ENCODE data around the gene SLC15A1.

The SLC15A1 gene

DNA sequence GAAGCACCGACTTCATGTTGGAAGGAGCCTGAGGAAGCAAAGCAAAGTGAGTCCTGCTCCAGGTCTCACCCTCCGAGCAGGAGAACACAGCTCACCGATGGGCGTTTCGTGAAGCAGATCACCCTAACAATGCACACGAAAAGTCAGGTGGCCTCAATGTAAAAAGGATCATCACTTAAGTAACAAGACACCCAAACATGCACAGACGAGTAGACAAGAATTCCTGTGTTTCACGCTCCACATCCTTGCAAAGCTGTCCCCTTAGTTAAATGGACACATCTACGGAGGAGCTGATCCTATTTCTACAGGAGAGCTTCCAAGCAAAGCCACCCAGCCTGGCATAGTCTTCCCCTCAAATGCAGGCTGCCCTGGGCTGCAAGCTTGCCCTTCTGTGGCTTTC, 66.2 kb downstream of the SLC15A1 start:
- no peak for DNase-seq (ENCODE audit: low read depth)
- TF ChIP-seq, protein P1, sequence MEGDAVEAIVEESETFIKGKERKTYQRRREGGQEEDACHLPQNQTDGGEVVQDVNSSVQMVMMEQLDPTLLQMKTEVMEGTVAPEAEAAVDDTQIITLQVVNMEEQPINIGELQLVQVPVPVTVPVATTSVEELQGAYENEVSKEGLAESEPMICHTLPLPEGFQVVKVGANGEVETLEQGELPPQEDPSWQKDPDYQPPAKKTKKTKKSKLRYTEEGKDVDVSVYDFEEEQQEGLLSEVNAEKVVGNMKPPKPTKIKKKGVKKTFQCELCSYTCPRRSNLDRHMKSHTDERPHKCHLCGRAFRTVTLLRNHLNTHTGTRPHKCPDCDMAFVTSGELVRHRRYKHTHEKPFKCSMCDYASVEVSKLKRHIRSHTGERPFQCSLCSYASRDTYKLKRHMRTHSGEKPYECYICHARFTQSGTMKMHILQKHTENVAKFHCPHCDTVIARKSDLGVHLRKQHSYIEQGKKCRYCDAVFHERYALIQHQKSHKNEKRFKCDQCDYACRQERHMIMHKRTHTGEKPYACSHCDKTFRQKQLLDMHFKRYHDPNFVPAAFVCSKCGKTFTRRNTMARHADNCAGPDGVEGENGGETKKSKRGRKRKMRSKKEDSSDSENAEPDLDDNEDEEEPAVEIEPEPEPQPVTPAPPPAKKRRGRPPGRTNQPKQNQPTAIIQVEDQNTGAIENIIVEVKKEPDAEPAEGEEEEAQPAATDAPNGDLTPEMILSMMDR (IDR thresholded peaks at IDR 0.05; ENCODE audit: control insufficient read depth, extremely low read depth, insufficient read depth): no peak
- H3K4me3 ChIP-seq (ENCODE audit: low read depth, low read length): no peak overlapping the region

DNA sequence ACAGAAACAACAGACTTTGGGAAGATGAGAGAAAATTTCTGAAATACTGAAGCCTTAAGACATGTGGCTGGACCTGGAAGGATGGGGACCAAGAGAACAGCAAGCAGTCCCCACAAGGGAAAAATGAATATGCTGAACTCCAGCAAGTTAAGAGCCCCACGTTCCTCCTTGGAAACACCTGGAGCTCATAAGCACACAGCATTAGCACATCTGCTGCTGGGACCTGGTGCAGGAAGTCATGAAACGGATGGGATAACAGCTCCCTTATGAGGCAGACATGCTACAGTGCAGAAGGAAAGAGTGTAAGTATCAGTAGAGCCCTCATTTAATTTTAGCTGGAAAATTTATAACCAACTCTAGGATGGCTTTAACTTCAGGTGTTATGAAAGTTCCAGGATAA, 67.3 kb downstream of the SLC15A1 start:
- no peak for DNase-seq (ENCODE audit: low read depth)
- TF ChIP-seq, protein P1 (IDR thresholded peaks at IDR 0.05; ENCODE audit: control insufficient read depth, extremely low read depth, insufficient read depth): no peak
- H3K4me3 ChIP-seq (ENCODE audit: low read depth, low read length): no peak overlapping the region

DNA sequence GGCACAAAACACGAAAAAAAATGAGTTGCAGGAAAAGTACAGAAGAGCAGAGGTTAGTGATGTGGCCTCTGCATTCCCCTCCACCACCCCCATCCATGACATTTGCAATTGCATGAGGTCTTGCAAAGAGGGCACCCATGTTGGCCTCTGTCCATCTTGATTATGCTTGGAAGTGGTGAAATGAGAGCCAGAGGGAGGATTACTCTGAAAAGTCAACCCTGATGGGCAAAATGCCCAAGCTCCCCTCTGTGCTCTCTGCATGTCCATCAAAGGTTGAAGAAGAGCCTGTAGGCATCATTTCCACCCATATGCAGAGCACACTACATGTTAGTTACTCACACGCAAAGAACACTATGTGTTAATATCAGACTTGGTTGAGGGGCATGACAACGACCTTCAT, 71.4 kb downstream of the SLC15A1 start:
- TF ChIP-seq, protein P1 (IDR thresholded peaks at IDR 0.05; ENCODE audit: control insufficient read depth, extremely low read depth, insufficient read depth): no peak
- H3K4me3 ChIP-seq (ENCODE audit: low read depth, low read length): no peak overlapping the region
- no peak for DNase-seq (ENCODE audit: low read depth)

DNA sequence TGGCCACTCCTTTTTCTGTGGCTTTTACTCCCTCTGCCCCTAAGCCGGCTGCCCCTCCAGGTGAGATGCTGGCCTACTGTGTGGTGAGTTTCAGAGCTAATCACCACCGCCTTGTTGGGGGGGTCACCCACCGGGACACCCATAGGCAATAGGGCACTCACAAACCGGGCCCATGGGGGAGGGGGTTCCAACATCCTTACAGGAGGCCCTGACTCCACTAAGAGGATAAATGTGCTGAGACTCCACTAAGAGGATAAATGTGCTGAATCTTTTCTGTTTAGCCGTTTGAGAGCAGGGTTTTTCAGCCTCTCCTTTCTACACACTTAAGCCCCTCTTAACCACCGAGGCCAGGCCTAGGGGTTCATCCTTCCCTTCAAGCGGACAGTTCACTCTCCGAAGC, 73.7 kb downstream of the SLC15A1 start:
- no peak overlapping the region for H3K4me3 ChIP-seq (ENCODE audit: low read depth, low read length)
- TF ChIP-seq, protein P1 (IDR thresholded peaks at IDR 0.05; ENCODE audit: control insufficient read depth, extremely low read depth, insufficient read depth): no peak
- no peak for DNase-seq (ENCODE audit: low read depth)

DNA sequence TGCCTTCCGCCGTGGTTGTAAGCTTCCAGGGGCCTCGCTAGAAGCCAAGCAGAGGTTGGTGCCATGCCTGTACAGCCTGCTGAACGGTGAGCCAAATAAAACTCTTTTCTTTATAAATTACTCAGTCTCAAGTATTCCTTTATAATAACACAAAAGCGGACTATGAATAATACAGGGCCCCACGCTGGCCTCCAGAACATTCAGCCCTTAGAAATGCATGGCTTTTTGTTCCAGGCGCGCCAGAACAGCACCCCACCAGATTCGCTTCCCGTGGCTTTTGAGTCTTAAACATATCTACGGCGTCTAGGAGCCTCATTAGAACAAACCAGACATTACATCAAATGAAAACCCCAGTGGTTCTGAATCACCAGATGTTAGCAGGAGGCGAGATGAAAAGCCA, 75.1 kb downstream of the SLC15A1 start:
- TF ChIP-seq, protein P1 (IDR thresholded peaks at IDR 0.05; ENCODE audit: control insufficient read depth, extremely low read depth, insufficient read depth): no peak
- DNase-seq (ENCODE audit: low read depth): no peak
- no peak overlapping the region for H3K4me3 ChIP-seq (ENCODE audit: low read depth, low read length)

DNA sequence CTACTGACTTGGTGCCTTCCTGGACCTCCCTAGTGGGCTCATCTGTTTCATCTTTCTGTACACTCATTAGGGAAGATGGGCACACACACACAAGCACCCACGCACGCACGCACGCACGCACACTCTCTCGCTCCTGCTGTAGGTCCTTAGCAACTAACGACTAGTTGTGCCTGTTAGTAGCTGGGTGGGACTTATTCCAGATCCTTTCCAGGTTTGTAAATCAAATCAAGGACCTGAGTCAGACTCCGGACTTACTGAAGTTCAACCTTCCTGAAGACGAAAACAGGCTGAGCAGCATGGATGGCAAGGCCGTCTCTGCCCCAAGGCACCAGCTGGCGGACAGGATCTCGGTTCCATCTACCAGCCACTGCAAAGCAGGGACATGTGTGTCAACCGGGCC, 76.2 kb downstream of the SLC15A1 start:
- TF ChIP-seq, protein P1 (IDR thresholded peaks at IDR 0.05; ENCODE audit: control insufficient read depth, extremely low read depth, insufficient read depth): no peak
- no peak for DNase-seq (ENCODE audit: low read depth)
- no peak overlapping the region for H3K4me3 ChIP-seq (ENCODE audit: low read depth, low read length)

DNA sequence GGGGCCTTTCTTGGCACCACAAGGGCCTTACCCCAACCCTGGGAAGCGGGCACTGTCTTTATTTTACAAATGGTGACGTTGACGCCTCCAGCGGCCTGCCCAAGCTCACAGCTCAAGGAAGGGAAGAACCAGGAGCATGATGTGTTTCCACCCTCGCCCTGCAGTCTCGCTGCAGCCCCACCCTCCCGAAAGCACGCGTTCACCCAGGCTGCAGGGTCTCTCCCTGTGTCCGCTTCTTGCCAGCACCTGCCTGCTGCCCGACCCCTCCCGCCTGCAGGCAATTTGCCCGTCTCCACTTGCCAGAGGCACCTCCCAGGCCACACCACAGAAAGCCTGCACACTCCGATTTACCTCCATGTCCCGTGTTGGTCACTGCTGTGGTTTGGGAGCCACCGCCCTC, 76.6 kb downstream of the SLC15A1 start:
- TF ChIP-seq, protein P1 (IDR thresholded peaks at IDR 0.05; ENCODE audit: control insufficient read depth, extremely low read depth, insufficient read depth): no peak
- no peak overlapping the region for H3K4me3 ChIP-seq (ENCODE audit: low read depth, low read length)
- DNase-seq (ENCODE audit: low read depth): no peak
